Uterus (tissue), 2 donors: Measurements from ENCODE around the gene ARHGEF16.

Experiments used
- POLR2A ChIP-seq, 2 donors: fragments of 450-650 bp; IDR thresholded peaks; one replicate each; pipeline ENCODE4 v1.6.1; 2016; ENCODE audit warnings: antibody characterized with exemption in 2 of 2, mild to moderate bottlenecking in 1 of 2, moderate library complexity in 1 of 2
- TF ChIP-seq, protein P1 (sequence below), 4 experiments: fragments of 200-600 bp in 2 of 4; fragments of 450-650 bp in 2 of 4; sonication (generic) in 2 of 4; IDR thresholded peaks; one replicate each; pipeline ENCODE4 v1.5.1; 2016 to 2019; ENCODE audit warnings: antibody characterized with exemption in 4 of 4, mild to moderate bottlenecking in 2 of 4, moderate library complexity in 1 of 4

DNA sequence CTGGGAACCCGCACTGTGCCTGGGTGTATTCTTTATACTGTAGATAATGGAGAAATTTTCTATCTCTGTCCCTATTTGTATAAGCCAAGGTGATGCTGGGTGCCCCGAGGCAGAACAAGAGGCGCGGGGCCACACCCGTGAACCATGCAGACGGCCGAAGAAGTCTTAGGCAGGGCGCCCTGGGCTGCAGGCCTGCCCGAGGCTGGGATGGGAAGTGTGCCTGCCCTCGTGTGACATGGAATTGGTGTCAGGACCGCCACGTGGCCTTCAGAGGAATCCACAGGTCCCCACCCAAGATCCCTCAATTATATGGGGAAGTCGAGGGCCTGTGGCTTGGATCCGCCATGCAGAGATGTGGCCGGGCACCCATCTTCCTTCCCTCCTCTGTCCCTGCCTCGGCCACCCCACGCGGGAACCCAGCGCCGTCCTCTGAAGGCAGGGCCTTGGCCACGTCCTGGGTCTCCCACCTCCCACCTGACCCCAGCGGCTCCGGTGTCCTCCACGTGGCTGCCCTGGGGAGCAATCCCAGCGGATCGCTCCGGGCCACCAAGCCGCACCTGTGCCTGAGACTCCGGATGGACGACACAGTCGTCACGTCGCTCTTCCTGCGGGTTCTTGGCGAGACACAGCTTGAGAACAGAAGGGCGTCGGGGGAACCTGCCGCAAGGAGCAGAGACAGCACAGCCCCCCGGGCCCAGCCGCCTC, 19.9 kb upstream of the ARHGEF16 start:
- TF ChIP-seq, protein P1, sequence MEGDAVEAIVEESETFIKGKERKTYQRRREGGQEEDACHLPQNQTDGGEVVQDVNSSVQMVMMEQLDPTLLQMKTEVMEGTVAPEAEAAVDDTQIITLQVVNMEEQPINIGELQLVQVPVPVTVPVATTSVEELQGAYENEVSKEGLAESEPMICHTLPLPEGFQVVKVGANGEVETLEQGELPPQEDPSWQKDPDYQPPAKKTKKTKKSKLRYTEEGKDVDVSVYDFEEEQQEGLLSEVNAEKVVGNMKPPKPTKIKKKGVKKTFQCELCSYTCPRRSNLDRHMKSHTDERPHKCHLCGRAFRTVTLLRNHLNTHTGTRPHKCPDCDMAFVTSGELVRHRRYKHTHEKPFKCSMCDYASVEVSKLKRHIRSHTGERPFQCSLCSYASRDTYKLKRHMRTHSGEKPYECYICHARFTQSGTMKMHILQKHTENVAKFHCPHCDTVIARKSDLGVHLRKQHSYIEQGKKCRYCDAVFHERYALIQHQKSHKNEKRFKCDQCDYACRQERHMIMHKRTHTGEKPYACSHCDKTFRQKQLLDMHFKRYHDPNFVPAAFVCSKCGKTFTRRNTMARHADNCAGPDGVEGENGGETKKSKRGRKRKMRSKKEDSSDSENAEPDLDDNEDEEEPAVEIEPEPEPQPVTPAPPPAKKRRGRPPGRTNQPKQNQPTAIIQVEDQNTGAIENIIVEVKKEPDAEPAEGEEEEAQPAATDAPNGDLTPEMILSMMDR (IDR thresholded peaks at IDR 0.05), result no peak
- no peak for TF ChIP-seq POLR2A (IDR thresholded peaks at IDR 0.05)
